SK-N-SH (cell line): ENCODE data around the gene SMARCC2. TPM values are rescaled to one million over a fixed set of nuclear protein-coding genes. Genes with fewer than 3 reads are reported as not detected.

ENCODE experiments used
- CTCF ChIA-PET: fragments of 300-600, 350-600 bp; formaldehyde crosslinking; extraction: SDS; loops from one replicate; lab custom pipeline; 2021; lab: Yijun Ruan, JAX
- POLR2A ChIA-PET: fragments of 350-600 bp; sonication (Branson Sonifier 250); formaldehyde crosslinking; extraction: SDS; loops from one replicate; lab custom pipeline; 2020; ENCODE audit warnings: antibody characterized with exemption, inconsistent platforms; lab: Yijun Ruan, JAX
- DNase-seq: peaks from one replicate; pipeline ENCODE4 v3.0.0; 2012
- H2AFZ ChIP-seq: fragments of 200-600 bp; sonication (generic); 2 replicates; pipeline ENCODE4 v1.8.1; 2016; ENCODE audit warnings: antibody characterized with exemption, mild to moderate bottlenecking, low read depth
- H3F3A ChIP-seq: fragments of 200-600 bp; sonication (generic); replicated peaks from 2 replicates; pipeline ENCODE3; 2016; ENCODE audit warnings: antibody characterized with exemption, mild to moderate bottlenecking; ENCODE audit not compliant: insufficient read depth
- H3K27ac ChIP-seq, 2 experiments: fragments of 200-500 bp in 1 of 2; fragments of 200-600 bp in 1 of 2; sonication (Bioruptor generic) in 1 of 2; sonication (generic), shearing (Covaris generic) in 1 of 2; 2 replicates each; pipeline versions ENCODE4 v1.5.1 to v1.6.1; 2014 to 2016; ENCODE audit warnings: low read depth in 2 of 2, inconsistent platforms in 1 of 2, low read length in 1 of 2, mild to moderate bottlenecking in 1 of 2, mixed read lengths in 1 of 2
- H3K27me3 ChIP-seq: fragments of 200-600 bp; sonication (generic), shearing (Covaris generic); 2 replicates; pipeline ENCODE4 v1.6.1; 2016; ENCODE audit warnings: mixed run types; ENCODE audit not compliant: insufficient read depth
- H3K36me3 ChIP-seq, 2 experiments: fragments of 200-500 bp in 1 of 2; fragments of 200-600 bp in 1 of 2; sonication (Bioruptor generic) in 1 of 2; sonication (generic) in 1 of 2; replicated peaks in 1 of 2; 2 replicates each; pipeline versions ENCODE3 to v1.5.1; 2014 to 2016; ENCODE audit warnings: low read length in 1 of 2, mild to moderate bottlenecking in 1 of 2; ENCODE audit not compliant: insufficient read depth in 2 of 2, control insufficient read depth in 1 of 2
- H3K4me1 ChIP-seq, 2 experiments: fragments of 200-500 bp in 1 of 2; fragments of 200-600 bp in 1 of 2; sonication (Bioruptor generic) in 1 of 2; sonication (generic), shearing (Covaris generic) in 1 of 2; 2 replicates each; pipeline versions ENCODE4 v1.5.1 to v1.6.1; 2014 to 2016; ENCODE audit warnings: low read depth in 1 of 2, low read length in 1 of 2, mixed run types in 1 of 2; ENCODE audit not compliant: insufficient read depth in 2 of 2, control insufficient read depth in 1 of 2
- H3K4me2 ChIP-seq: fragments of 200-600 bp; sonication (generic), shearing (Covaris generic); 2 replicates; pipeline ENCODE4 v1.6.1; 2017; ENCODE audit warnings: mixed run types
- H3K4me3 ChIP-seq, 2 experiments: fragments of 200-500 bp in 1 of 2; fragments of 200-600 bp in 1 of 2; sonication (Bioruptor generic) in 1 of 2; sonication (generic), shearing (Covaris generic) in 1 of 2; 2 replicates each; pipeline versions ENCODE4 v1.5.1 to v1.8.1; 2014 to 2016; ENCODE audit warnings: low read depth in 2 of 2, inconsistent platforms in 1 of 2, low read length in 1 of 2, mild to moderate bottlenecking in 1 of 2, mixed read lengths in 1 of 2, moderate library complexity in 1 of 2
- H3K79me2 ChIP-seq: fragments of 200-600 bp; sonication (generic); 2 replicates; pipeline ENCODE4 v1.8.1; 2017; ENCODE audit warnings: mild to moderate bottlenecking; ENCODE audit not compliant: insufficient read depth
- H3K9ac ChIP-seq: fragments of 200-600 bp; sonication (generic); 2 replicates; pipeline ENCODE4 v1.6.1; 2017; ENCODE audit warnings: mixed run types
- H3K9me2 ChIP-seq: fragments of 200-600 bp; sonication (generic); 2 replicates; pipeline ENCODE4 v1.6.1; 2017; ENCODE audit warnings: mixed run types
- H3K9me3 ChIP-seq: fragments of 200-600 bp; sonication (generic); 2 replicates; pipeline ENCODE4 v1.6.1; 2017; ENCODE audit warnings: mixed run types, mild to moderate bottlenecking, moderate library complexity
- H4K20me1 ChIP-seq: fragments of 200-600 bp; sonication (generic); 2 replicates; pipeline ENCODE4 v1.6.1; 2017; ENCODE audit warnings: mild to moderate bottlenecking, mixed run types; ENCODE audit not compliant: insufficient read depth
- CHD2 ChIP-seq: fragments of 150-350 bp; IDR thresholded peaks from 2 replicates; pipeline ENCODE4 v1.6.1; 2018; ENCODE audit warnings: low read length; ENCODE audit not compliant: partially characterized antibody
- IRF3 ChIP-seq: fragments of 150-350 bp; IDR thresholded peaks from 2 replicates; pipeline ENCODE4 v1.6.1; 2016; ENCODE audit warnings: mild to moderate bottlenecking, low read depth, low read length
- JUND ChIP-seq: IDR thresholded peaks from 2 replicates; pipeline ENCODE4 v1.4.0; 2012
- MXI1 ChIP-seq: IDR thresholded peaks from 2 replicates; pipeline ENCODE4 v1.6.1; 2012; ENCODE audit warnings: mild to moderate bottlenecking, low read depth, low read length, improper control_type of control experiment
- NRF1 ChIP-seq: IDR thresholded peaks from 2 replicates; pipeline ENCODE4 v1.6.1; 2012; ENCODE audit warnings: low read depth, mild to moderate bottlenecking, low read length
- POLR2AphosphoS5 ChIP-seq: IDR thresholded peaks from 2 replicates; pipeline ENCODE4 v1.6.1; 2012; ENCODE audit warnings: low read depth, low read length
- RFX5 ChIP-seq: IDR thresholded peaks from 2 replicates; pipeline ENCODE4 v1.6.1; 2012; ENCODE audit warnings: mild to moderate bottlenecking, improper control_type of control experiment, low read length
- RXRA ChIP-seq: IDR thresholded peaks from 2 replicates; pipeline ENCODE4 v1.4.0; 2012; ENCODE audit warnings: low read depth, mild to moderate bottlenecking, borderline replicate concordance
- SMC3 ChIP-seq: IDR thresholded peaks from 2 replicates; pipeline ENCODE4 v1.6.1; 2012; ENCODE audit warnings: low read depth, low read length, improper control_type of control experiment
- TAF1 ChIP-seq: IDR thresholded peaks from 2 replicates; pipeline ENCODE4 v1.6.1; 2012; ENCODE audit warnings: low read depth, mild to moderate bottlenecking, low read length, moderate library complexity, borderline replicate concordance
- ZBTB33 ChIP-seq: IDR thresholded peaks from 2 replicates; pipeline ENCODE4 v1.4.0; 2012; ENCODE audit warnings: low read depth, borderline replicate concordance
- WGBS: methylation state at CpG from one replicate; pipeline ENCODE4 v1.1.6; 2017; ENCODE audit warnings: low lambda C conversion rate; 5-methylcytosine and 5-hydroxymethylcytosine counted together
- polyA plus RNA-seq, 3 experiments: library from polyadenylated mRNA; depleted of rRNA; stranded (reverse); fragments of >200 nt; gene quantifications; 2 replicates each; pipeline ENCODE4 v1.2.3, GENCODE V29; 2012
- TF ChIP-seq, protein P1 (sequence below): fragments of 200-600 bp; sonication (generic); IDR thresholded peaks from 2 replicates; pipeline ENCODE4 v1.6.1; 2017; ENCODE audit warnings: antibody characterized with exemption, mild to moderate bottlenecking, moderate library complexity

Gene SMARCC2
- polyA plus RNA-seq, 1 of the 3 experiments (the other 2 are of a cell fraction): 64.3 TPM

DNA sequence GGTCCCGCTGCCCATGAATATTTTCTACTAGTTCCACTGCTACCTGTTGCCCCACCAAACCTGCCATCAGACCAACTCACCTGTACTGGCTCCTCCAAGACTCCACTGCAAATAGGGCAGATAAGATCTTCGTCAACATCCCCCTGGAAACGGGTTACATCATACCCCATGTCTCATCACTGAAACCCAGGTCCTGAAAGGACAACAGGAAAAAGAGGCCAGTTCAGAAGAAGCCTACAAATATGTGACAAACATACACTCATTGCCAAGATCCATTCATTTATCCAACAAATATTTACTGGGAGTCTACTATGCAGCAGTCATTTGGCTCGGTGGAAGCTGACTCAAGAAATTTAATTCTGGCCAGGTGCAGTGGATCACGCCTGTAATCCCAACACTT, 24.6 kb upstream of the SMARCC2 start:
- Histone ChIP-seq H3K4me1 (no peaks in the 10 kb centered on the region), H3K27ac (no peak overlapping the region), H3K9ac (no peak overlapping the region), H3K27me3 (no peaks in the 10 kb centered on the region), H4K20me1 (no peaks in the 10 kb centered on the region), H3K9me3 (no peaks in the 10 kb centered on the region), H3K36me3 (peaks cover 47 to 61% of the 10 kb centered on the region in 2 experiments), H3K79me2 (peaks cover 56% of the 10 kb centered on the region), H3K9me2 (no peaks in the 10 kb centered on the region), H2AFZ (no peak overlapping the region), H3F3A (peaks cover 5% of the 10 kb centered on the region), H3K4me2 (no peak overlapping the region), H3K4me3 (no peak overlapping the region)
- POLR2A ChIA-PET: no interaction called here
- TF ChIP-seq, protein P1, sequence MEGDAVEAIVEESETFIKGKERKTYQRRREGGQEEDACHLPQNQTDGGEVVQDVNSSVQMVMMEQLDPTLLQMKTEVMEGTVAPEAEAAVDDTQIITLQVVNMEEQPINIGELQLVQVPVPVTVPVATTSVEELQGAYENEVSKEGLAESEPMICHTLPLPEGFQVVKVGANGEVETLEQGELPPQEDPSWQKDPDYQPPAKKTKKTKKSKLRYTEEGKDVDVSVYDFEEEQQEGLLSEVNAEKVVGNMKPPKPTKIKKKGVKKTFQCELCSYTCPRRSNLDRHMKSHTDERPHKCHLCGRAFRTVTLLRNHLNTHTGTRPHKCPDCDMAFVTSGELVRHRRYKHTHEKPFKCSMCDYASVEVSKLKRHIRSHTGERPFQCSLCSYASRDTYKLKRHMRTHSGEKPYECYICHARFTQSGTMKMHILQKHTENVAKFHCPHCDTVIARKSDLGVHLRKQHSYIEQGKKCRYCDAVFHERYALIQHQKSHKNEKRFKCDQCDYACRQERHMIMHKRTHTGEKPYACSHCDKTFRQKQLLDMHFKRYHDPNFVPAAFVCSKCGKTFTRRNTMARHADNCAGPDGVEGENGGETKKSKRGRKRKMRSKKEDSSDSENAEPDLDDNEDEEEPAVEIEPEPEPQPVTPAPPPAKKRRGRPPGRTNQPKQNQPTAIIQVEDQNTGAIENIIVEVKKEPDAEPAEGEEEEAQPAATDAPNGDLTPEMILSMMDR: no peak
- no peak for TF ChIP-seq NRF1
- no peak for TF ChIP-seq SMC3
- TF ChIP-seq CHD2: no peak
- TF ChIP-seq RXRA: no peak
- no peak for TF ChIP-seq ZBTB33
- CTCF ChIA-PET: interaction anchor here (1.0 to 1.4 kb wide), 4 partner anchors 24 to 45 kb away, joined by 3 to 5 read pairs (median 4); partner anchors contain the start of genes ANKRD52 and SMARCC2
- DNase-seq: no peak
- 94% methylated on average over 5 of the region's 5 CpGs for WGBS

- Histone ChIP-seq H3K36me3 (peaks cover 57 to 71% of the 10 kb centered on the region in 2 experiments), H3K9me3 (no peaks in the 10 kb centered on the region), H3F3A (peaks cover 12% of the 10 kb centered on the region), H3K27me3 (no peaks in the 10 kb centered on the region), H3K79me2 (peaks cover 43% of the 10 kb centered on the region), H3K27ac (no peak overlapping the region), H3K4me1 (no peaks in the 10 kb centered on the region; a peak in 1 of 4 replicates), H3K4me3 (no peak overlapping the region), H4K20me1 (no peaks in the 10 kb centered on the region), H3K9ac (no peak overlapping the region), H3K9me2 (no peaks in the 10 kb centered on the region), H3K4me2 (no peak overlapping the region), H2AFZ (no peak overlapping the region)
- no peak for TF ChIP-seq JUND
- no peak for TF ChIP-seq POLR2AphosphoS5
- TF ChIP-seq IRF3: no peak
- TF ChIP-seq CHD2: no peak
- no peak for TF ChIP-seq RFX5
- TF ChIP-seq, protein P1: no peak
- TF ChIP-seq TAF1: no peak
- no peak for TF ChIP-seq MXI1
- ChIA-PET CTCF (interaction anchor here (1.0 kb wide), 1 partner anchor 23 kb away, joined by 4 read pairs; the partner anchor contains the start of gene SMARCC2), POLR2A (no interaction called here)
- 100% methylated on average over 1 of the region's 1 CpG for WGBS
- DNase-seq: no peak
These were observed 23.1 kb upstream of the SMARCC2 start for GRCh38 chr12:56212361-56212760.
